HepG2 (cell line): ENCODE results near the gene CAGE1. TPM values are rescaled to one million over a fixed set of nuclear protein-coding genes. Genes with fewer than 3 reads are reported as not detected.

Experiments
- CBX5 ChIP-seq: sonication (generic); formaldehyde crosslinking; IDR thresholded peaks from 2 replicates; pipeline ENCODE4 v1.4.0; 2020; ENCODE audit warnings: missing genetic modification reagents, borderline replicate concordance
- FOSL1 ChIP-seq: sonication (generic); formaldehyde crosslinking; IDR thresholded peaks from 2 replicates; pipeline ENCODE4 v1.9.0; 2021; ENCODE audit warnings: missing genetic modification reagents, borderline replicate concordance
- HOXA3 ChIP-seq: sonication (generic); formaldehyde crosslinking; IDR thresholded peaks from 2 replicates; pipeline ENCODE4 v1.5.0; 2020; ENCODE audit warnings: missing genetic modification reagents
- KDM5B ChIP-seq: sonication (generic); formaldehyde crosslinking; IDR thresholded peaks from 2 replicates; pipeline ENCODE4 v1.4.0; 2020; ENCODE audit warnings: missing genetic modification reagents, mild to moderate bottlenecking, borderline replicate concordance
- MIER3 ChIP-seq: IDR thresholded peaks from 2 replicates; pipeline ENCODE4 v1.6.1; 2016; ENCODE audit warnings: missing compliant biosample characterization, borderline replicate concordance
- NFE2 ChIP-seq: sonication (generic); formaldehyde crosslinking; IDR thresholded peaks from 2 replicates; pipeline ENCODE4 v1.4.0; 2020; ENCODE audit warnings: missing genetic modification reagents
- NFE2L2 ChIP-seq: fragments of 150-350 bp; IDR thresholded peaks from 2 replicates; pipeline ENCODE4 v1.6.1; 2014; ENCODE audit warnings: low read length
- POGZ ChIP-seq: sonication (generic); formaldehyde crosslinking; IDR thresholded peaks from 2 replicates; pipeline ENCODE4 v1.4.0; 2020; ENCODE audit warnings: mild to moderate bottlenecking, missing genetic modification reagents
- RARA ChIP-seq: IDR thresholded peaks from 2 replicates; pipeline ENCODE4 v1.6.1; 2016; ENCODE audit warnings: missing genetic modification reagents, missing compliant biosample characterization
- ZFP36 ChIP-seq: fragments of 150-350 bp; IDR thresholded peaks from 2 replicates; pipeline ENCODE4 v1.6.1; 2018; ENCODE audit warnings: borderline replicate concordance, low read length, low read depth; ENCODE audit not compliant: partially characterized antibody
- ZFX ChIP-seq: sonication (generic); formaldehyde crosslinking; IDR thresholded peaks from 2 replicates; pipeline ENCODE4 v1.4.0; 2020; ENCODE audit warnings: mild to moderate bottlenecking, low read depth, missing genetic modification reagents, moderate library complexity
- ZNF124 ChIP-seq: sonication (generic); formaldehyde crosslinking; IDR thresholded peaks from 2 replicates; pipeline ENCODE4 v1.4.0; 2020; ENCODE audit warnings: missing genetic modification reagents
- ZNF292 ChIP-seq: sonication (generic); formaldehyde crosslinking; IDR thresholded peaks from 2 replicates; pipeline ENCODE4 v1.8.1; 2022; ENCODE audit warnings: mild to moderate bottlenecking, low read depth, missing genetic modification reagents, borderline replicate concordance
- ZNF616 ChIP-seq: sonication (generic); formaldehyde crosslinking; IDR thresholded peaks from 2 replicates; pipeline ENCODE4 v1.5.0; 2020; ENCODE audit warnings: low read depth, mild to moderate bottlenecking, missing genetic modification reagents
- polyA plus RNA-seq, 8 experiments: library from polyadenylated mRNA; depleted of rRNA in 3 of 8; stranded (reverse) in 7 of 8; unstranded in 1 of 8; fragments of >200 nt; fragmentation: Illumina TruSeq in 4 of 8; extraction: Trizol in 4 of 8; gene quantifications; 2 replicates each; pipeline versions ENCODE4 v1.2.1 to v1.2.3, GENCODE V29; 2011 to 2016; ENCODE audit warnings: low read depth in 4 of 8, missing spikeins in 1 of 8, mixed read lengths in 1 of 8; ENCODE audit not compliant: insufficient read depth in 1 of 8
- total RNA-seq, 5 experiments: library from RNA; depleted of rRNA; stranded (reverse); fragments of >200 nt; fragmentation: Illumina TruSeq; extraction: Trizol; gene quantifications; 2 replicates each; pipeline ENCODE4 v1.2.3, GENCODE V29; 2016; ENCODE audit warnings: low read depth in 1 of 5
- TF ChIP-seq, protein P1 (sequence below): sonication (generic); formaldehyde crosslinking; IDR thresholded peaks from 2 replicates; pipeline ENCODE4 v1.5.1; 2020; ENCODE audit warnings: mild to moderate bottlenecking, missing genetic modification reagents, moderate library complexity

Gene CAGE1
- total and polyA plus RNA-seq, 2 of the 13 experiments (the other 11 are each of a cell fraction or from before 2014, with no cell fraction given) = 0.03 to 0.15 TPM

DNA sequence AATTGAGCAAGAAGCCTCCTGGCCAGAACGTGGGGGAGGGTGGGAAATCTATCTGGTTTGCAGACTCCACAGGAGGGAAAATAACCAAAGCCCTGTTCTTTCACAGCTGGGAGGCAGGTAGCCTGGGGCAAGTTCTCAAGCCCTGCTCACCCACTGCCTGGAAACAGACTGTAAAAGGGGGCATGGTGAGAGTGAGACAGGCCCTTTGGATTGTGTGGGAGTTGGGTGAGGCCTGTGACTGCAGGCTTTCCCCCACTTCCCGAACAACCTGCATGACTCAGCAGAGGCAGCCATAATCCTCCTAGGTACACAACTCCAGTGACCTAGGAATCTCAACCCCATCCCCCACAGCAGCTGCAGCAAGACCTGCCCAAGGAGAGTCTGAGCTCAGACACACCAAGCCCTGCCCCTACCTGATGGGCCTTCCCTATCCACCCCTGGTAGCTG, 42.0 kb downstream of the CAGE1 start (continued):
- TF ChIP-seq ZFP36 = peak; percentile 40
- peak; percentile 49; the same call in 1 of the 2 replicates for TF ChIP-seq KDM5B (CRISPR knock-in tag)
- TF ChIP-seq RARA = 0 out of 2 replicates have a peak, but pooled peaks have one; percentile 13
- TF ChIP-seq MIER3 (CRISPR knock-in tag) = 0 out of 2 replicates have a peak, but pooled peaks have one; percentile 18
- TF ChIP-seq, protein P1, sequence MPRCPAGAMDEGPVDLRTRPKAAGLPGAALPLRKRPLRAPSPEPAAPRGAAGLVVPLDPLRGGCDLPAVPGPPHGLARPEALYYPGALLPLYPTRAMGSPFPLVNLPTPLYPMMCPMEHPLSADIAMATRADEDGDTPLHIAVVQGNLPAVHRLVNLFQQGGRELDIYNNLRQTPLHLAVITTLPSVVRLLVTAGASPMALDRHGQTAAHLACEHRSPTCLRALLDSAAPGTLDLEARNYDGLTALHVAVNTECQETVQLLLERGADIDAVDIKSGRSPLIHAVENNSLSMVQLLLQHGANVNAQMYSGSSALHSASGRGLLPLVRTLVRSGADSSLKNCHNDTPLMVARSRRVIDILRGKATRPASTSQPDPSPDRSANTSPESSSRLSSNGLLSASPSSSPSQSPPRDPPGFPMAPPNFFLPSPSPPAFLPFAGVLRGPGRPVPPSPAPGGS (CRISPR knock-in tag) = 0 out of 2 replicates have a peak, but pooled peaks have one; percentile 28
- 0 out of 2 replicates have a peak, but pooled peaks have one; percentile 38 for TF ChIP-seq ZNF616 (CRISPR knock-in tag)
- 0 out of 2 replicates have a peak, but pooled peaks have one; percentile 31 for TF ChIP-seq FOSL1 (CRISPR knock-in tag)
- peak; percentile 40; the same call in 1 of the 2 replicates for TF ChIP-seq CBX5 (CRISPR knock-in tag)
- TF ChIP-seq ZNF292 (CRISPR knock-in tag) = 0 out of 2 replicates have a peak, but pooled peaks have one; percentile 33
- TF ChIP-seq ZFX (CRISPR knock-in tag) = peak; percentile 54; the same call in 1 of the 2 replicates
- peak; percentile 79; the same call in 1 of the 2 replicates for TF ChIP-seq NFE2L2
- 0 out of 2 replicates have a peak, but pooled peaks have one; percentile 41 for TF ChIP-seq ZNF124
- 0 out of 2 replicates have a peak, but pooled peaks have one; percentile 15 for TF ChIP-seq POGZ
- 0 out of 2 replicates have a peak, but pooled peaks have one; percentile 10 for TF ChIP-seq HOXA3
- TF ChIP-seq NFE2 (CRISPR knock-in tag) = peak; percentile 91
